ENCODE measurements around the gene INPP4B. TPM values are rescaled to one million over a fixed set of nuclear protein-coding genes. Genes with fewer than 3 reads are reported as not detected.

Gene INPP4B
- total and polyA plus RNA-seq, 2 of the 4 experiments (the other 2 are of a cell fraction), result 1.8 to 14.0 TPM

- H2AFZ ChIP-seq (replicated peaks; ENCODE audit: low read length, poor library complexity), result no peak overlapping the region
- no peak for ATAC-seq (ENCODE audit: low read depth)
- POLR2A ChIA-PET (ENCODE audit: unreplicated experiment), result no interaction called here
These were observed 65.0 kb downstream of the INPP4B start for GRCh38 chr4:142781114-142781513.

More at GRCh38 chr4:142781114-142781513, 65.0 kb downstream of the INPP4B start:
- no peak overlapping the region for H3K18ac ChIP-seq (ENCODE audit: low read depth, low read length)
- H4K91ac ChIP-seq (ENCODE audit: insufficient read depth, low read depth, low read length), result no peak overlapping the region
- no peak overlapping the region for H3K9ac ChIP-seq (ENCODE audit: low read depth, low read length)
- CTCF ChIA-PET, result no interaction called here
- in situ Hi-C loops (cut with MboI; ENCODE audit: low sequenced_read_pairs) (no loop called here), dilution Hi-C loops (cut with HindIII; ENCODE audit: low sequenced_read_pairs, unreplicated experiment) (no loop called here), intact Hi-C loops (cut with micrococcal nuclease) (no loop called here)
- H3K79me1 ChIP-seq (ENCODE audit: low read depth in 1 of 2, low read length in 2 of 2), result no peaks in the 10 kb centered on the region
- TF ChIP-seq RCOR1 (IDR thresholded peaks at IDR 0.05; ENCODE audit: insufficient replicate concordance, low read length) (no peak), NFE2L2 (IDR thresholded peaks at IDR 0.05; ENCODE audit: low read depth, low read length) (no peak), RFX5 (IDR thresholded peaks at IDR 0.05; ENCODE audit: low read depth, low read length) (no peak), CTCF (conservative IDR thresholded peaks at IDR 0.05; ENCODE audit: low read depth, low read length) (no peak), CHD1 (IDR thresholded peaks at IDR 0.05; ENCODE audit: low read depth, low read length) (no peak), ELK1 (IDR thresholded peaks at IDR 0.05; ENCODE audit: borderline replicate concordance, low read depth, low read length) (no peak), BHLHE40 (IDR thresholded peaks at IDR 0.05; ENCODE audit: low read depth, low read length) (no peak), MAZ (IDR thresholded peaks at IDR 0.05; ENCODE audit: borderline replicate concordance, low read depth, low read length) (no peak), MAFK (IDR thresholded peaks at IDR 0.05; ENCODE audit: low read depth, low read length) (no peak), SMC3 (IDR thresholded peaks at IDR 0.05; ENCODE audit: low read depth, low read length) (no peak), POLR2A (IDR thresholded peaks at IDR 0.05; ENCODE audit: low read depth, low read length) (no peak), RAD21 (IDR thresholded peaks at IDR 0.05; ENCODE audit: low read length) (no peak), MXI1 (IDR thresholded peaks at IDR 0.05; ENCODE audit: borderline replicate concordance, low read depth, low read length) (no peak), USF2 (IDR thresholded peaks at IDR 0.05; ENCODE audit: low read depth, low read length) (no peak)
- no peaks in the 10 kb centered on the region for H3K9me1 ChIP-seq (ENCODE audit: insufficient read depth, low read length)
- no TSS peak for BruUV-seq (replicated peaks)
- H3K23ac ChIP-seq (ENCODE audit: low read depth, low read length), result no peak overlapping the region
- no peaks in the 10 kb centered on the region for H3K9me3 ChIP-seq (ENCODE audit: control insufficient read depth, insufficient read depth, low read length)
- H4K5ac ChIP-seq (ENCODE audit: low read depth, low read length), result no peak overlapping the region
- 0 out of 2 replicates have a peak, but pooled peaks cover 1% of the 10 kb centered on the region for H3K4me1 ChIP-seq (ENCODE audit: control insufficient read depth, insufficient read depth, low read length)
- no peak overlapping the region for H2BK5ac ChIP-seq (ENCODE audit: low read depth, low read length, poor library complexity, severe bottlenecking)
- H2BK120ac ChIP-seq (ENCODE audit: low read depth, low read length), result no peak overlapping the region
- H3K36me3 ChIP-seq (ENCODE audit: control insufficient read depth, insufficient read depth, low read length), result no peaks in the 10 kb centered on the region
- no peak overlapping the region for H3K4ac ChIP-seq (ENCODE audit: low read depth, low read length)
- H4K8ac ChIP-seq (ENCODE audit: low read depth in 2 of 2, low read length in 2 of 2), result no peak overlapping the region
- no peak overlapping the region for H2BK20ac ChIP-seq (ENCODE audit: low read depth, low read length)
- H2AK5ac ChIP-seq (ENCODE audit: low read depth, low read length), result no peak overlapping the region
- no peak overlapping the region for H3K27ac ChIP-seq (ENCODE audit: insufficient read depth, low read length)
- H4K20me1 ChIP-seq (ENCODE audit: insufficient read depth, low read length), result no peaks in the 10 kb centered on the region
- peak; percentile 3 for DNase-seq
- H3K4me3 ChIP-seq (ENCODE audit: insufficient read depth, low read depth, low read length), result no peak overlapping the region
- H3K27me3 ChIP-seq (ENCODE audit: control insufficient read depth, insufficient read depth, low read length), result no peaks in the 10 kb centered on the region
- WGBS, 2 experiments (ENCODE audit: extremely low coverage in 2 of 2, insufficient read length in 1 of 2), result no CpG with 5 or more reads among the region's 1 CpG
- H3K56ac ChIP-seq (ENCODE audit: extremely low read depth, insufficient read depth, low read length), result no peak overlapping the region
- H3K14ac ChIP-seq (replicated peaks; ENCODE audit: low read depth, low read length), result no peak overlapping the region
- no peak overlapping the region for H2BK15ac ChIP-seq (ENCODE audit: low read depth, low read length)
- H3K4me2 ChIP-seq (ENCODE audit: low read depth, low read length), result no peak overlapping the region
- H2AK9ac ChIP-seq (replicated peaks; ENCODE audit: low read depth, low read length, poor library complexity), result no peak overlapping the region
